ENCODE results near the gene KIAA1586. TPM values are rescaled to one million over a fixed set of nuclear protein-coding genes. Genes with fewer than 3 reads are reported as not detected.

The KIAA1586 gene
- total and polyA plus RNA-seq, 7 donors: 1.4 to 6.7 (median 4.0) TPM

GRCh38 chr6:57069920-57070331 lies 23.4 kb downstream of the KIAA1586 start:
- intact Hi-C loops (cut with DNase I): no loop called here
- 86 to 91% (median 88%) methylated on average over 9 of the region's 9 CpGs for WGBS, 3 donors

GRCh38 chr6:57072108-57072507 lies 25.6 kb downstream of the KIAA1586 start:
- Histone ChIP-seq H3K36me3 (ENCODE audit: insufficient read depth in 1 of 2, low read depth in 1 of 2) (peaks cover 3 to 18% of the 10 kb centered on the region in 2 donors), H3K4me1 (no peaks in the 10 kb centered on the region), H3K9me3 (no peaks in the 10 kb centered on the region), H3K4me3 (no peak overlapping the region), H3K27ac (no peak overlapping the region), H3K27me3 (ENCODE audit: insufficient read depth in 3 of 3, low read length in 2 of 3) (no peaks in the 10 kb centered on the region)
- WGBS, 3 donors: 90 to 94% (median 91%) methylated on average over 3 of the region's 3 CpGs
- intact Hi-C loops (cut with DNase I): no loop called here
- ATAC-seq (no peak), DNase-seq (no peak)
- TF ChIP-seq CTCF (IDR thresholded peaks at IDR 0.05): no peak

More at GRCh38 chr6:57069920-57070331, 23.4 kb downstream of the KIAA1586 start:
- Histone ChIP-seq H3K27me3 (ENCODE audit: insufficient read depth in 3 of 3, low read length in 2 of 3) (no peaks in the 10 kb centered on the region), H3K36me3 (ENCODE audit: insufficient read depth in 1 of 2, low read depth in 1 of 2) (peaks cover 3 to 34% of the 10 kb centered on the region in 2 donors), H3K4me1 (no peaks in the 10 kb centered on the region), H3K9me3 (no peaks in the 10 kb centered on the region), H3K4me3 (no peak overlapping the region), H3K27ac (no peak overlapping the region)
- no peak for TF ChIP-seq CTCF (IDR thresholded peaks at IDR 0.05)
- ATAC-seq (no peak), DNase-seq (no peak)

- DNase-seq: no peak
- intact Hi-C loops (cut with DNase I): no loop called here
- no peak overlapping the region for H3K27ac ChIP-seq
- no peaks in the 10 kb centered on the region for H3K27me3 ChIP-seq (ENCODE audit: insufficient read depth in 3 of 3, low read length in 2 of 3)
- no peak overlapping the region for H3K4me3 ChIP-seq
- TF ChIP-seq CTCF (IDR thresholded peaks at IDR 0.05): no peak
- no peak for ATAC-seq
- no peaks in the 10 kb centered on the region for H3K9me3 ChIP-seq
- no peaks in the 10 kb centered on the region for H3K4me1 ChIP-seq
- H3K36me3 ChIP-seq (ENCODE audit: insufficient read depth in 1 of 2, low read depth in 1 of 2): peaks cover 3 to 8% of the 10 kb centered on the region in 2 donors
- WGBS, 3 donors: 92 to 94% (median 92%) methylated on average over 8 of the region's 8 CpGs
These were observed 27.9 kb downstream of the KIAA1586 start for GRCh38 chr6:57074383-57074782.

- ATAC-seq: no peak
- intact Hi-C loops (cut with DNase I): no loop called here
- H3K27me3 ChIP-seq (ENCODE audit: insufficient read depth in 3 of 3, low read length in 2 of 3): no peaks in the 10 kb centered on the region
- TF ChIP-seq CTCF (IDR thresholded peaks at IDR 0.05): no peak
- no peak overlapping the region for H3K4me3 ChIP-seq
- H3K9me3 ChIP-seq: no peaks in the 10 kb centered on the region
- H3K4me1 ChIP-seq: no peaks in the 10 kb centered on the region
- H3K36me3 ChIP-seq (ENCODE audit: insufficient read depth in 1 of 2, low read depth in 1 of 2): peaks cover 3 to 8% of the 10 kb centered on the region in 2 donors
- H3K27ac ChIP-seq: no peak overlapping the region
- no peak for DNase-seq
These were observed 28.6 kb downstream of the KIAA1586 start for GRCh38 chr6:57075092-57075491.

- Histone ChIP-seq H3K27me3 (ENCODE audit: insufficient read depth in 3 of 3, low read length in 2 of 3) (no peaks in the 10 kb centered on the region), H3K36me3 (ENCODE audit: insufficient read depth in 1 of 2, low read depth in 1 of 2) (peaks cover 3 to 6% of the 10 kb centered on the region in 2 donors), H3K27ac (no peak overlapping the region), H3K4me1 (no peaks in the 10 kb centered on the region), H3K9me3 (no peaks in the 10 kb centered on the region), H3K4me3 (no peak overlapping the region)
- ATAC-seq (no peak), DNase-seq (no peak)
- TF ChIP-seq CTCF (IDR thresholded peaks at IDR 0.05): no peak
- 92 to 97% (median 94%) methylated on average over 1 of the region's 1 CpG for WGBS, 3 donors
- intact Hi-C loops (cut with DNase I): no loop called here
These were observed 32.2 kb downstream of the KIAA1586 start for GRCh38 chr6:57078531-57079207.

Data from psoas muscle (tissue), 8 donors.